Natural killer cell (primary cell): ENCODE data around the gene PLCB4. TPM values are rescaled to one million over a fixed set of nuclear protein-coding genes. Genes with fewer than 3 reads are reported as not detected.
A peak's percentile ranks its signal among the peaks of the same experiment; 100 is the strongest.

Experiments used
- ATAC-seq, 3 donors: fragments of 150-1000 bp in 2 of 3; fragments of 200-7000 bp in 1 of 3; cut with Tn5 transposase; 1 replicate in 1 of 3; 2 replicates in 2 of 3; pipeline ENCODE4 v1.10.0; 2021; ENCODE audit warnings: mild to moderate bottlenecking in 2 of 3, moderate library complexity in 2 of 3
- DNase-seq, 2 donors: peaks; one replicate each; pipeline versions ENCODE4 v3.0.0 to v3.0.0-alpha.2; 2013 to 2021; ENCODE audit warnings: mixed read lengths in 1 of 2
- H3K27ac ChIP-seq: one replicate; pipeline ENCODE4 v1.5.1; 2013; ENCODE audit warnings: mild to moderate bottlenecking, low read length
- H3K27me3 ChIP-seq: one replicate; pipeline ENCODE4 v1.6.1; 2013; ENCODE audit warnings: low read length; ENCODE audit not compliant: control insufficient read depth, insufficient read depth
- H3K36me3 ChIP-seq: one replicate; pipeline ENCODE4 v1.6.1; 2013; ENCODE audit warnings: low read length; ENCODE audit not compliant: control insufficient read depth, insufficient read depth
- H3K4me1 ChIP-seq: one replicate; pipeline ENCODE4 v1.6.1; 2013; ENCODE audit warnings: low read length; ENCODE audit not compliant: control insufficient read depth, insufficient read depth
- H3K4me3 ChIP-seq: one replicate; pipeline ENCODE4 v1.5.1; 2013; ENCODE audit warnings: low read length
- H3K9me3 ChIP-seq: one replicate; pipeline ENCODE4 v1.6.1; 2013; ENCODE audit warnings: low read length; ENCODE audit not compliant: control insufficient read depth, insufficient read depth
- H3K27ac Mint-ChIP-seq, 2 donors: one replicate each; pipeline ENCODE4 v1.8.0; 2022; ENCODE audit warnings: mild to moderate bottlenecking in 2 of 2, mixed read lengths in 2 of 2, moderate library complexity in 1 of 2
- H3K27me3 Mint-ChIP-seq, 2 donors: one replicate each; pipeline ENCODE4 v1.8.0; 2022; ENCODE audit warnings: low read depth in 2 of 2, mixed read lengths in 2 of 2
- H3K36me3 Mint-ChIP-seq: one replicate; pipeline ENCODE4 v1.8.0; 2022; ENCODE audit warnings: mixed read lengths
- H3K4me1 Mint-ChIP-seq, 2 donors: one replicate each; pipeline ENCODE4 v1.8.0; 2022; ENCODE audit warnings: mixed read lengths in 2 of 2
- H3K4me3 Mint-ChIP-seq: one replicate; pipeline ENCODE4 v1.8.0; 2022; ENCODE audit warnings: mild to moderate bottlenecking, moderate library complexity, mixed read lengths
- H3K9me3 Mint-ChIP-seq, 2 donors: one replicate each; pipeline ENCODE4 v1.8.0; 2022; ENCODE audit warnings: mixed read lengths in 2 of 2
- CTCF ChIP-seq: fragments of 200-600 bp; IDR thresholded peaks from one replicate; pipeline ENCODE4 v1.8.0; 2022; ENCODE audit warnings: antibody characterized with exemption
- WGBS: methylation state at CpG from one replicate; pipeline ENCODE4 v1.1.7; 2013; ENCODE audit warnings: missing lambda C conversion rate; ENCODE audit not compliant: insufficient coverage; 5-methylcytosine and 5-hydroxymethylcytosine counted together
- intact Hi-C: fragments of 100-400 bp; cut with micrococcal nuclease; formaldehyde crosslinking; loops from one replicate; pipeline ENCODE4 v1.14.2; 2022
- total RNA-seq, 4 donors: library from RNA; stranded (reverse); fragments of 120-200 nt in 1 of 4; gene quantifications; one replicate each; pipeline versions ENCODE4 v1.2.3 to v1.2.4, GENCODE V29; 2013 to 2022

Gene PLCB4
- total RNA-seq, 3 donors from 2014 or later (not counting 1 experiment from before 2014, with no cell fraction given), result 0.05 to 0.40 TPM; not detected in 1

- no peaks in the 10 kb centered on the region for H3K36me3 ChIP-seq
- Mint-ChIP-seq H3K27ac (no peak overlapping the region), H3K4me3 (no peak overlapping the region), H3K27me3 (no peaks in the 10 kb centered on the region), H3K36me3 (no peaks in the 10 kb centered on the region), H3K9me3 (peaks cover 0 to 2% of the 10 kb centered on the region in 2 donors), H3K4me1 (no peaks in the 10 kb centered on the region)
- no peaks in the 10 kb centered on the region for H3K9me3 ChIP-seq
- no peaks in the 10 kb centered on the region for H3K4me1 ChIP-seq
- TF ChIP-seq CTCF, result no peak
- no peak for ATAC-seq
- 88% methylated on average over 1 of the region's 2 CpGs for WGBS
- H3K27me3 ChIP-seq, result no peaks in the 10 kb centered on the region
- no peak overlapping the region for H3K4me3 ChIP-seq
- no peak overlapping the region for H3K27ac ChIP-seq
- DNase-seq, result peak in 1 of 2 donors; percentile 2
- intact Hi-C loops, result no loop called here
Measured at GRCh38 chr20:9363673-9364072, 294.8 kb downstream of the PLCB4 start.

- no peaks in the 10 kb centered on the region for H3K36me3 ChIP-seq
- H3K27me3 ChIP-seq, result no peaks in the 10 kb centered on the region
- Mint-ChIP-seq H3K4me1 (no peaks in the 10 kb centered on the region), H3K4me3 (no peak overlapping the region), H3K27ac (no peak overlapping the region), H3K36me3 (no peaks in the 10 kb centered on the region), H3K27me3 (no peaks in the 10 kb centered on the region), H3K9me3 (peaks cover 0 to 2% of the 10 kb centered on the region in 2 donors)
- no peaks in the 10 kb centered on the region for H3K9me3 ChIP-seq
- DNase-seq, result no peak
- no peaks in the 10 kb centered on the region for H3K4me1 ChIP-seq
- no peak overlapping the region for H3K4me3 ChIP-seq
- TF ChIP-seq CTCF, result no peak
- intact Hi-C loops, result no loop called here
- ATAC-seq, result no peak
- H3K27ac ChIP-seq, result no peak overlapping the region
Measured at GRCh38 chr20:9367328-9367727, 298.4 kb downstream of the PLCB4 start.

DNA sequence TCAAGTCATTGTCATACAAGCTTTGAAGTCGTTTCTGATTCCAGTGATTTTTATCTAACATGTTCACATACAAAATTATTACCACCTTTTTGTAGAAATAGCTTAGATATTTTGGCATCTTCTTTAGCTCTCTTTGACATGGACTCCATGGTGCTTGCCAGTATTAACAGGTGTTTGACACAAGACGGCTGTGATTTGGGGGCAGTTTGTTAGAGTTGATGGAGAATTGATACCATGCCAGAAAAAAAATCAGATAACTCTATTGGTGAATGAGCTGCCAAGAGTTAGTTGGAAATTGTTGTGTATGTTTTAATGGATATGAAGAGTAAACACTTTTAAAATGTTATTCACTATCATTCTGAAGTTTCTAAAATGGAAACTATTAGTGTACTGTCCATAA is 298.9 kb downstream of the PLCB4 start:
- Mint-ChIP-seq H3K27ac (no peak overlapping the region), H3K4me3 (no peak overlapping the region), H3K4me1 (no peaks in the 10 kb centered on the region), H3K27me3 (no peaks in the 10 kb centered on the region), H3K9me3 (peaks cover 0 to 2% of the 10 kb centered on the region in 2 donors), H3K36me3 (no peaks in the 10 kb centered on the region)
- no peak overlapping the region for H3K27ac ChIP-seq
- 52% methylated on average over 1 of the region's 2 CpGs for WGBS
- H3K9me3 ChIP-seq, result no peaks in the 10 kb centered on the region
- ATAC-seq (no peak), DNase-seq (no peak)
- H3K36me3 ChIP-seq, result no peaks in the 10 kb centered on the region
- intact Hi-C loops, result no loop called here
- H3K27me3 ChIP-seq, result no peaks in the 10 kb centered on the region
- no peak overlapping the region for H3K4me3 ChIP-seq
- H3K4me1 ChIP-seq, result no peaks in the 10 kb centered on the region
- TF ChIP-seq CTCF, result no peak

GRCh38 chr20:9368893-9369292 is 300.0 kb downstream of the PLCB4 start:
- no peaks in the 10 kb centered on the region for H3K36me3 ChIP-seq
- H3K27me3 Mint-ChIP-seq, result no peaks in the 10 kb centered on the region
- no peak overlapping the region for H3K27ac Mint-ChIP-seq
- H3K36me3 Mint-ChIP-seq, result no peaks in the 10 kb centered on the region
- peaks cover 0 to 2% of the 10 kb centered on the region in 2 donors for H3K9me3 Mint-ChIP-seq
- no peaks in the 10 kb centered on the region for H3K4me1 Mint-ChIP-seq
- no peak overlapping the region for H3K4me3 ChIP-seq
- DNase-seq (no peak), ATAC-seq (no peak)
- H3K4me3 Mint-ChIP-seq, result no peak overlapping the region
- no peaks in the 10 kb centered on the region for H3K9me3 ChIP-seq
- 75% methylated on average over 4 of the region's 4 CpGs for WGBS
- no peak for TF ChIP-seq CTCF
- no peaks in the 10 kb centered on the region for H3K4me1 ChIP-seq
- H3K27me3 ChIP-seq, result no peaks in the 10 kb centered on the region
- intact Hi-C loops, result no loop called here
- no peak overlapping the region for H3K27ac ChIP-seq
